HG02884 (cell line): ENCODE results near the gene VEPH1.

ENCODE experiments used
- ATAC-seq: cut with Tn5 transposase; IDR thresholded peaks from one replicate; pipeline ENCODE4 v1.9.1; 2021; ENCODE audit warnings: mild to moderate bottlenecking, moderate library complexity; ENCODE audit not compliant: unreplicated experiment

VEPH1 gene

DNA sequence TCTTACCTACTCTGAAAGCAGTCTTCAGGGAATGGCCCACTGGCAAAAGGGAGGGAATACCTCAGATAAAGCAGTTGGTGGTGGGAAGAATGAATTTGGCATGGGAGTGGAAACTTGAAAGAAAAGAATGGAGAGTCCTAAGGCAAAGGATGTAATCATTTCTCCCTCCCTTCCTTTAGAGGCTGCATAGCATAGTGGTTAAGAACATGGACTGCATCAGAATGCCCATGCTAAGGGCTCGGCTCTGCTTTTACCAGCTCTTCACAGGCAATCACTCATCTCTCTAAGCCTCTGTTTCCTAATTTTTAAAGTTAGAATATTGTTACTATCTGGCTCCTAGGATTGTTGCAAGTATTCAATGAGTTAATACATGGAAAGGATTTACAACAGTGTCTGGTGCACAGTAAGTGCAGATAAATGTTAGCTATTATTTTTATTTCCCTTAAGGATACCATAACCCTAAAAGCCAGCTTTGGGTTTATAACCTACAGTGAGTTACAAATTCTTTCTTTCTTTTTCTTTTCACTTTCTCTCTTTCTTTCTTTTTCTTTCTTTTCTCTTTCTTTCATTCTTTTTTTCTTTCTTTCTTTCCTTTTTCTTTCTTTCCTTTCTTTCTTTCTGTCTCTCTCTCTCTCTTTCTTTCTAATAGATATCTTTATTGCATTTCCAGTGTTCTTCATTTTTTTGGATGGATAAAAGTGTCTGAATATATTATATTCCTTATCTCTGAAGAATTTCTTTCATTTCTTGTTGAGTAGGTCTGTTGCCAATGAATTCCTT is 23.6 kb downstream of the VEPH1 start:
- ATAC-seq, result no peak

GRCh38 chr3:157477441-157477840 is 25.8 kb downstream of the VEPH1 start:
- no peak for ATAC-seq

DNA sequence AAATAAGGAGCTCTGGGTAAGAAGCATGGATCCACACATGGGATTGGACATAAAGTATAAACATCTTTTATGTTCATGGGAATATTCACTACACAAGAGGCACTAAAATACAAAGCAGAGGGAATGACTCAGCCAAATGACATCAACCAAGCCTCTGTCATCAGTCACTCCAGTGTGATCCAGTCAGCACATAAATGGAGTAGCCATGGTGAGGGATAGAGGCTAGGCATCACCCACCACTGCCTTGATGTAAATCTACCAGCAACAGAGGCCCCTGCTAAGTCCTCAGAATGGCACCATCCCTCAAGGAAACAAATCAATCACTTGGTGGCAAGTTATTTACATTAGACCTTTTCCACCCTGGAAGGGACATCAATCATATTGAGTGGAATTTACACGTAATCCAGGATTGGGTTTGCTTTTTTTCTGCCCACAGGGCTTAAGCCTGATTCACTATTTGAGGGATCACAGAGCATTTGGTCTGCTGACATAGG is 27.2 kb downstream of the VEPH1 start:
- no peak for ATAC-seq

- ATAC-seq, result no peak
These were observed 30.6 kb downstream of the VEPH1 start for GRCh38 chr3:157472648-157473047.

DNA sequence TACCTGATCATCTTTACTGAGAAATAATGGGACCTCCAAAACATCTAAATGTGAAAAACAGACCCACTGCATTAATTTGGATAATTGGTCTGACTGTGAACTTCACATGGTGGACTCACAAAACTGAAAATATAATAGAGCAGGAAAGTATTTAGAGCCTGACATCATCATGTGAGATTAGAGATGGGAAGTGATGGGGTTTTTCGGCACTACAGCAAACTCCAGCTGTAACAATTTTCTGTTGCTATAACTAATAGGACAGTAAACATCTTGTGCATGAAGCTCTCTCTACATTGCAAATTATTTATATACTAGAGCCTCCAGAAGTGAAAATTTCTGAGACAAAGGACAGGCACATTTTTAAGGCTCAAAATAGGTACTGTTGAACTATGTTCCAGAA is 32.2 kb downstream of the VEPH1 start:
- no peak for ATAC-seq

DNA sequence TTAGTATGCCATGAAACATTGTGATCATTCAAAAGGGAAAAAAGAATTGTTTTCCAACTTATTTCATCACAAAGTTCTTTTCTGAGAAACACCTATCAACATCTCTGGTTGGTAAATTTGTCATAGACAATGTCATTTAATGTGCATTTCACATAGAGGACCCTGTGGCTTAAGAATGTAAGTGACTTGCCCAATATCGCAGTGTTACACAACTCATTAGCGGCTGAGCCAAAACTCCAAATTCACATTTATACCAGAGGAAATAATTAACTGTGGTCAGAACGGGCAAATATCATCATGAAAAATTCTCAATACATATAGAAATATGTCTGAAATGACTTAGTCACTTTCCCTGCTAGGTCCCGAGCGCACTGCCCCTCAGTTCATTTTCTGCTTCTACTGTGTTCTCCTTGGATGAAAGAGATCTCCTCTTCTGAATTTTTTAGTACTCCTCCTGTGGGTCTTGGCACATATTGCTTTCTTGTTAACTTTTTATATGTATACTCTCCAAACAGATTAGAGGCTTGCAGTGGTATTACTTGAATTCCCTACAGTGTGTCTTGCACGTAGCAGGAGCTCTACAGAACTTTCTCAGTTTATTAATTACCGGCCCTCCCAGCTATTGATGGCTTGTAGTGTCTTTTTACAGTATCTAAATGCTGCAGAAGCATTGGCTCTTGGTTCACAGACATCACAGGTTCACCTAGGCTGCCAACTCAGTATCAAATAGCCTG is 33.5 kb downstream of the VEPH1 start:
- no peak for ATAC-seq

DNA sequence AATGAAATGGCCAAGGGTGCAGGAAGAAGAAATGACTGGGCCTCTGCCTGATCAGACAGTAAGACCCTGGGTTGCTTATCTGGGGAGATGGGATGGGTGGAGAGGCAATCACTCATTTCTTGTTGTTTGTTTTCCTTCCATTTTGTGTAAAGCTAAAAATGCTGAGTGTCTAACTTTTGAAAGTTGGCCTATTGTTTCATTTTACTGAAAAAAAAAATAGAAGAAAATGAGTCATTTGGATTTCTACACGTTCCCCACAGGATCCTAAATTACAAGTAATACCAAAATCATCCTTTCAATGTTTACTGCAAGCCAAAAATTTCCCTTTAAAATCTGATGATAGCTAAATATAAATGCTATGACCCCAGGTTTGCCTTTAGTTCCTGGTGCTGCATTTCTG is 36.0 kb downstream of the VEPH1 start:
- no peak for ATAC-seq

DNA sequence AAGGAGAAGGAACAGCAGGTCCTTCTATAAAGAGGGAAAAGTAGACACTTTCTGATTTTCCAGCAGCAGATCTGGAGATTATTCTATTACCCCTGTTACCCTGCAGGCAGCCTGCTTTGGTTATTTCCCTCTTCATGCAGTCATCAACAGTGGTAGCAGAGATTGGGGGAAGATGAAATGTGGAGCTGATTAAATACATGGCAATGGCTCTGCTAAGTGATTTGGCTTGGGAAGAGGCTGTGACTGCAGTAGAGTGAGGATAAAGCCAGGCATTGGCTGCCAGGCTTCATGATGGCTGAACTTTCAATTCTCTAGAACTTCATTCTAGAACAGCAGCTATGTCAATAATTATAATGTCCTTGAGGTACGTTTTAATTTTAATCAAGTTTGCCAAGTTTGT is 37.5 kb downstream of the VEPH1 start:
- no peak for ATAC-seq

DNA sequence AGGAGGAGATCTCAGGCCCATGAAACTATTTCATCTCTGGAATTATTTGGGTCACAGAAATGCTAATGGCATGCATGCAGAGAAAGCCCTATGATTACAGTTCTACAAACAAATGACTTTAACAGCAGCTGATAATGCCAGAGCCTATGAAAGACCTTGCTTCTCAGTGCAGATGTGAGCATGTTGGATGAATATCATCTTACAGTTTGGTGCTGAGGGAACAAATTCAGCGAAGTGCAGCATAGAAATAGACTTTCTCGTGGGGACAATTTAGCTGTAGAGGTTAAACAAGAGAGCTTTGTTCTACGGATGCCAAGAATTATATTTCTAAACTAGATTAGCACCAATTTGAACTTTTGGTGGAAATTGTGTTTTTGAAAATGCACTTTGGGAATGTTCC is 38.9 kb downstream of the VEPH1 start:
- ATAC-seq, result no peak

GRCh38 chr3:157463816-157464215 is 39.4 kb downstream of the VEPH1 start:
- ATAC-seq, result no peak

DNA sequence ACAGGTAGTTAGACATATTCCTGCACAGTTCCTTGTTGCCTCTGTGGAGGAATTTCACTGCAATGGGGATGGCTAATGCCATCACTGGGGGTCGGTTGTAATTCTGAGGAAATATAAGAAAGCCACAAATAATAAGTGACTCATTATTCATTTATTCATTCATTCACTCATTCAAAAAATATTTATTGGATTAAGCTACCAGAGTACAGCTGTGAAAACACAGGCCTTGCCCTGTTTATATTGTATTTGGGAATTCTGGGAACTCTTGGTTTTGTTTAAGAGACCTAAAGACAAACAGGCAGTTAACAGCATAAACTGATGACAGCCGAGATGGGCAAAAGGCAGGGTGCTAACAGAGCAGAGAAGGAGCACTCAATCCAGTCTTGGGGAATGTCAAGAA is 43.0 kb downstream of the VEPH1 start:
- ATAC-seq, result no peak

DNA sequence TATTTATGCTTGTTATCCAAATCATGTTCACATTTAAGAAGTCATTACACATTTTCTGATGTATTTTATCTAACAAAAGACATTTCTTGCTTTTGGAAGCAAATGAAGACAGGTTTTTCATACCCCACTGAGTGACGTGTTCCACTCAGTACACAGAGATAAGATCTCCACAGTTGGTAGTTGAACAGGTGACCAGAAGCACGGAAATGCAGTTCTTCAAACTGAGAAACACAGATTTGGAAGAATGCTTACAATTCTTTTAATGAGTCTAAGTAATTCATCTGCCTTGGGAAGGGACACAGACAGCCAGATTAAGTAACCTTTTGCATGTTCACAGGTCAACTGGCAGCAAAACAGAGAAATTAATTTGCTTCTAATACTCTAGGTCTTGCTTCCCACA is 43.5 kb downstream of the VEPH1 start:
- no peak for ATAC-seq

DNA sequence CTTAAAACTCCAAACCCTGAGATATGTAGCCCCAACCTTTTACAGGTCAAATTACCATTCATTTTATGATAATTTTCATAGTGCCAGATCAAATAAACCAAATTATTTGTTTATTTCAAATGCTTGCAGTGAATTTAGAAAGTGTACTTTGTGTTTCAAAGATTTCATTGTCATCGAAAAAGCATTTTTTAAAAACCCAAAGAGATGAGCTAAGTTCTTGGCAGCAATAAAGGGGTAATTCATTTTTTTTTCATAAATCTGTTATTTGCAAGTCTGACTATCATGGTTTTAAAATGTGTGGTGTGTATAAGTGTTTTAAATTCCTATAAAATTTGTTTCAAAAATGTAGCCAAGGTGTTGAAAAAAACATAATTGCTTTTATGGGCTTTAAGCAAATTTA is 49.4 kb downstream of the VEPH1 start:
- no peak for ATAC-seq

DNA sequence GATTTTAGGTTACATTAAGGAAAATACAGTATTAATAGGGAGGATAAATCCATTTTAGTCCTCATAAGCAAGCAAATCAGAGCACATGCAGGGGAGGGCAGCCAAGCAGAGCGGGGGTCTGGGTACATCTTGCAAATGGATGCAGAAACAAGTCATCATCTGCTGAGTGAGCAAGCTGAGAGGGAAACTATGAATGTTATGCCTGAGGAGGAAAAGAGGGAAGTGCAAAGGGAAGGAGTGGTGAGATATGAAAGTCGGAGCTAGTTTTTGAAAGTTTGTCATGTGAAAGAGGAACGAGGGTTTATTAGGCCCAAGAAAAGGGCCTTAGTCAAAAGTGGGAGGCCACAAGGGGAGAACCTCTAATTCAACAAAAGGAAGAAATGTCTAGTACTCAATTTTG is 51.1 kb downstream of the VEPH1 start:
- no peak for ATAC-seq

DNA sequence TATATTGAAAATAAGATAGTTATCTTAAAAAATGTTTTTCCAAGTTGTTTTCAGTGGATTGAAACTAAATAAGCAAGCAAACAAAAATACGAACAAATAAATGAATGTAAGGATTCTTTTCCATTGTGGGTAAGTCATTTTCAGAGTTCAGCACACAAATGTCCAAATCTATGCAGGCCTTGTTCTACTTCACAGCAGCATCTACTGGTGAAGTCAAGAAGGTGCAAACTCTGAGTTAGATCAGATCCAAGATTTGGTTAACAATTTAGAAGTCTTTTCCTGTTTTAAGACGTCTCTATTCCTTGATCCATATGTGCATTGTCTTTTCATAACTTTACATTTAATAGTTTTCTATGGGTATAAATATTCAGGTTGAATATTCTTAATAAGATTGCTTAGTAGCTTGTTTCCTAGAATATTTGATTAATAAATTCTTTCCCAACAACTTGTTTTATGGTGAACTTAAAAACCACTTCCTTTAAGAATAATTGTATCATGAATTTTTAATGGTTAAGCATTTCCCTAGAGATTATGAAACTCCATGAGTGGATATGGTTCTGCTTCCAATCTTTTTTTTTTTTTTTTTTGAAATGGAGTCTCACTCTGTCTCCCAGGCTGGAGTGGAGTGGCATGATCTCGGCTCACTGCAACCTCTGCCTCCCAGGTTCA is 56.1 kb downstream of the VEPH1 start:
- no peak for ATAC-seq

DNA sequence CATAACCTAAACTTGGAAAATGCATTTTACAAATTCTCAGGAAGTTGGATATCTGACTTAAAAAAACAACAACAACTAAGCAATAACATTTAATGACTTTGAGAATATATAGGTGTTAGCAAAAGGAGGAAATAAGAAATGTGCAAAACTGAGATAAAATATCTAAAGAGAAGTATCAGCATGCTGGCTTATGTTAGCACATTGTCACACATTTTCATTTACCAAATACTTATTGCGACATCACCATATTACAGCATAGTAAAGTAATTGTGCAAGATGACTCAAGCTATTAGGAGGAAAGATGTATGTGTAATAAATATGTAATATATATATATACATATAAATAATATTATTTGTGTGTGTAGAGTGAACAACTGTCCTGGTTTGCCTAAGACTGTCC is 57.4 kb downstream of the VEPH1 start:
- no peak for ATAC-seq

- no peak for ATAC-seq
These were observed 58.4 kb downstream of the VEPH1 start for GRCh38 chr3:157444797-157445184.

DNA sequence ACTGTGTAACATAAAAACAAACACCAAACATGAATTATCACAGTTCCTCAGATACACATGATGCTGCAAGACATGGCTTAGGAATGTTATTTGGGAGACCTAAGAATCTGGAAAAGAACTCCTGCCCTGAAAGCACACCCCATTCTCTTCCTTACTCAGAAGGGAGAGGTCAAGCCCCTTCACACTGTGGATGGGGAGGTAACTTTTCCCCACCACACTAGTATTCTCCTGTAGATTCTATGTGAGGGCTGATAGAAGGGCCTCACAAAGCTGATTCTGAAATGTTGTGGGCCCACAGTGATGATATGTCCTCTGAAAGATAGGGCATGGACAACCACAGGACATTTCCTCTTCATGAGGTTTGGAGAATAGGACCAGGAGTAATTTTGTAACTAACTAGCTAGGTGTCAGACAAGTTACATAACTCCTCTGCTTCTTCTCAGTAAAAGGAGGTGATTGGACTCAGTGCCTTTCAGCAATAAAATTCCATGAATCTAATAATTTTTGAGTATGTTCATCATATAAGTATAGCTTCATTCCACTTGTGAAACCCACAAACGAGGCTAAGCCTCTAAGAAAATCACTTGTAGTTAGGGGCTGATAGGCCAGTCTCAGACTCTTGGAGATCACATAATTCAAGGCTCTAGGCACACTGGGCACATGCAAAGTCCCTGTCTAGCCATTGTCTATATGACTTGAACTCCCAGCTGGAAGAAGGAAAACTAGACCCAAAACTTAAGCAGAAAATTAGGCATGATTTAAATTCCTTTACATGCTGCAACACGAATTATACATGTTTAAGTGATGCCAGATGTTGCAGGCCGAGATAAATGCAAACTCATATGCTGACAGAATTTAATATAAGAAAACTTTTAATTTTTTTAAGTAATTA is 59.1 kb downstream of the VEPH1 start:
- no peak for ATAC-seq

DNA sequence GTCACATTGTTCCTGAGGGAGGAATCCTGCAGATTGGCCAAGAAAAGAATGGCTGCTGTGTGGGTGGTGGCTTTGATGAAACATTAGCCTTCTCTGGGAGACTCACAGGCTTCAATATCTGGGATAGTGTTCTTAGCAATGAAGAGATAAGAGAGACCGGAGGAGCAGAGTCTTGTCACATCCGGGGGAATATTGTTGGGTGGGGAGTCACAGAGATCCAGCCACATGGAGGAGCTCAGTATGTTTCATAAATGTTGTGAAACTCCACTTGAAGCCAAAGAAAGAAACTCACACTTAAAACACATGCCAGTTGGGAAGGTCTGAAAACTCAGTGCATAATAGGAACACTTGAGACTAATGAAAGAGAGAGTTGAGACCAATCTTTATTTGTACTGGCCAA is 60.5 kb downstream of the VEPH1 start:
- no peak for ATAC-seq

DNA sequence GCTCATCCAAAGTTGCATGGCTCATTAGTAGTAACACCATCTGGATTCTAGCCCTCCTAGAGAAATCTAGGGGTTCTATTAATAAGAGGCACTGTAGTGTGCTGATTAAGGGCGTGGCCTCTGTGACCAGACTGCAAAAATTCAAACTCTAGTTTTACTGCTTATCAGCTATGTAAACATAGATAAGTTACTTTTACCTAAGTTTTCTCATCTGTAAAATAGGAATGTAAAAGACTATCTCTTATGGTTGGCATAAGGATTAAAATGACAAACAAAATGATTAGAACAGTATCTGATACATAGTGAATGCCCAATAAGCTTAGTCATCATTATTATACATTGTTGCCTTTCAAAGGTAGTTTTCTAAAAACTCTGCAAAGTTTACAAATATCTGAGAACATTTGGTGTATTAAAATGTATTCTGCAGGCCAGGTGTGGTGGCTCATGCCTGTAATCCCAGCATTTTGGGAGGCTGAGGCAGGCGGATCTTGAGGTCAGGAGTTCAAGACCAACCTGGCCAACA is 62.1 kb downstream of the VEPH1 start:
- no peak for ATAC-seq
